WTC11 (cell line): ENCODE data around the gene PTGER2. TPM values are rescaled to one million over a fixed set of nuclear protein-coding genes. Genes with fewer than 3 reads are reported as not detected.

ENCODE experiments used
- ARID4B ChIP-seq: sonication (generic); formaldehyde crosslinking; IDR thresholded peaks from 2 replicates; pipeline ENCODE4 v1.8.0; 2023; ENCODE audit warnings: missing genetic modification reagents, mild to moderate bottlenecking, borderline replicate concordance
- ATF1 ChIP-seq: sonication (generic); formaldehyde crosslinking; IDR thresholded peaks from 2 replicates; pipeline ENCODE4 v1.8.1; 2023; ENCODE audit warnings: mild to moderate bottlenecking, moderate library complexity, missing genetic modification reagents
- ATF3 ChIP-seq: sonication (generic); formaldehyde crosslinking; conservative IDR thresholded peaks from 2 replicates; pipeline ENCODE4 v1.8.1; 2022; ENCODE audit warnings: mild to moderate bottlenecking, missing genetic modification reagents
- CBFB ChIP-seq: sonication (generic); formaldehyde crosslinking; IDR thresholded peaks from 2 replicates; pipeline ENCODE4 v1.8.1; 2022; ENCODE audit warnings: mild to moderate bottlenecking, low read depth, missing genetic modification reagents
- CREB1 ChIP-seq: sonication (generic); formaldehyde crosslinking; IDR thresholded peaks from 2 replicates; pipeline ENCODE4 v1.8.0; 2023; ENCODE audit warnings: mild to moderate bottlenecking, missing genetic modification reagents
- EMX1 ChIP-seq: fragments of 250-450 bp; sonication (Bioruptor Pico); IDR thresholded peaks from 2 replicates; pipeline ENCODE4 v1.8.0; 2021; ENCODE audit warnings: mild to moderate bottlenecking
- ESRRA ChIP-seq: sonication (generic); formaldehyde crosslinking; IDR thresholded peaks from 2 replicates; pipeline ENCODE4 v1.8.1; 2022; ENCODE audit warnings: mild to moderate bottlenecking, missing genetic modification reagents, borderline replicate concordance
- FOXP1 ChIP-seq: sonication (generic); formaldehyde crosslinking; IDR thresholded peaks from 2 replicates; pipeline ENCODE4 v1.8.0; 2022; ENCODE audit warnings: missing genetic modification reagents, mild to moderate bottlenecking, moderate library complexity, borderline replicate concordance
- HMGXB4 ChIP-seq: sonication (generic); formaldehyde crosslinking; IDR thresholded peaks from 2 replicates; pipeline ENCODE4 v1.8.1; 2023; ENCODE audit warnings: mild to moderate bottlenecking, moderate library complexity, missing genetic modification reagents
- JUN ChIP-seq: sonication (generic); formaldehyde crosslinking; IDR thresholded peaks from 2 replicates; pipeline ENCODE4 v1.8.0; 2023; ENCODE audit warnings: mild to moderate bottlenecking, missing genetic modification reagents
- MXD4 ChIP-seq: fragments of 250-450 bp; sonication (Bioruptor Pico); IDR thresholded peaks from 2 replicates; pipeline ENCODE4 v1.8.0; 2021; ENCODE audit warnings: mild to moderate bottlenecking, moderate library complexity, borderline replicate concordance
- NR1H2 ChIP-seq: sonication (generic); formaldehyde crosslinking; IDR thresholded peaks from 2 replicates; pipeline ENCODE4 v1.9.0; 2021; ENCODE audit warnings: mild to moderate bottlenecking, moderate library complexity, missing genetic modification reagents
- SMAD3 ChIP-seq: sonication (generic); formaldehyde crosslinking; IDR thresholded peaks from 2 replicates; pipeline ENCODE4 v1.8.0; 2022; ENCODE audit warnings: missing genetic modification reagents, mild to moderate bottlenecking, borderline replicate concordance
- SP1 ChIP-seq: sonication (generic); formaldehyde crosslinking; conservative IDR thresholded peaks from 2 replicates; pipeline ENCODE4 v1.8.1; 2022; ENCODE audit warnings: missing genetic modification reagents
- TCF7 ChIP-seq: sonication (generic); formaldehyde crosslinking; IDR thresholded peaks from 2 replicates; pipeline ENCODE4 v1.8.0; 2022; ENCODE audit warnings: mild to moderate bottlenecking, low read depth, missing genetic modification reagents, moderate library complexity
- TEAD4 ChIP-seq: sonication (generic); formaldehyde crosslinking; IDR thresholded peaks from 2 replicates; pipeline ENCODE4 v1.8.0; 2022; ENCODE audit warnings: mild to moderate bottlenecking, missing genetic modification reagents
- ZMAT4 ChIP-seq: fragments of 250-450 bp; sonication (Bioruptor Pico); IDR thresholded peaks from 2 replicates; pipeline ENCODE4 v1.9.0; 2021; ENCODE audit warnings: mild to moderate bottlenecking
- ZNF416 ChIP-seq: fragments of 250-450 bp; sonication (Bioruptor Pico); IDR thresholded peaks from 2 replicates; pipeline ENCODE4 v1.9.0; 2021; ENCODE audit warnings: mild to moderate bottlenecking, inconsistent platforms
- ZNF671 ChIP-seq: fragments of 250-450 bp; sonication (Bioruptor Pico); IDR thresholded peaks from 2 replicates; pipeline ENCODE4 v1.8.0; 2021; ENCODE audit warnings: mild to moderate bottlenecking
- total RNA-seq: library from RNA; stranded (reverse); gene quantifications from 3 replicates; pipeline ENCODE4 v1.2.3, GENCODE V29; 2021
- TF ChIP-seq, protein P1 (sequence below): sonication (generic); formaldehyde crosslinking; IDR thresholded peaks from 2 replicates; pipeline ENCODE4 v1.8.0; 2022; ENCODE audit warnings: mild to moderate bottlenecking, missing genetic modification reagents
- TF ChIP-seq, protein P2 (sequence below): sonication (generic); formaldehyde crosslinking; IDR thresholded peaks from 2 replicates; pipeline ENCODE4 v1.8.1; 2023; ENCODE audit warnings: mild to moderate bottlenecking, missing genetic modification reagents, moderate library complexity
- TF ChIP-seq, protein P3 (sequence below): fragments of 250-450 bp; sonication (Bioruptor Pico); IDR thresholded peaks from 2 replicates; pipeline ENCODE4 v1.9.0; 2021; ENCODE audit warnings: mild to moderate bottlenecking, borderline replicate concordance
- TF ChIP-seq, protein P4 (sequence below): fragments of 200-600 bp; IDR thresholded peaks from 2 replicates; pipeline ENCODE4 v1.8.0; 2022; ENCODE audit warnings: antibody characterized with exemption

PTGER2 gene
- total RNA-seq, 1 experiment from 2014 or later: 0.92 TPM

DNA sequence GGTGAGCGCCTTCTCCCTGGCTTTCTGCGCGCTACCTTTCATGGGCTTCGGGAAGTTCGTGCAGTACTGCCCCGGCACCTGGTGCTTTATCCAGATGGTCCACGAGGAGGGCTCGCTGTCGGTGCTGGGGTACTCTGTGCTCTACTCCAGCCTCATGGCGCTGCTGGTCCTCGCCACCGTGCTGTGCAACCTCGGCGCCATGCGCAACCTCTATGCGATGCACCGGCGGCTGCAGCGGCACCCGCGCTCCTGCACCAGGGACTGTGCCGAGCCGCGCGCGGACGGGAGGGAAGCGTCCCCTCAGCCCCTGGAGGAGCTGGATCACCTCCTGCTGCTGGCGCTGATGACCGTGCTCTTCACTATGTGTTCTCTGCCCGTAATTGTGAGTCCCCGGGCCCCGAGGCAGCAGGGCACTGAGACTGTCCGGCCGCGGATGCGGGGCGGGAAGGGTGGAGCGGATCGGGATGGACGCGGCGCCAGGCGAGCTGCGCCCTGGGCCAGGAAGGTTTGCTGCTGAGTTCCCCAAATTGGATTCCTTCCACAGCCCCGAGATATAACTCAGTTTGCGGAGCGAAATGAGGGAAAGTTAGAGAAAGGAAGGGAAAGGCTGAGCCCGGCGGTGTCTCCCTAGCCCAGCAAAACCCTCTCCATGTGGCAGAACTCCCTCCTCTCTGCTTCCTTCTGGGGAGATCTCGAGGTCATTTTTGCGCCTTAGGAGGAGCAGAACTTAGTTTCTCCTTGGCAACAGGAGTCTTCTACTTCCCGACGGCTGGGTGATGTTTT, 45.6 kb upstream of the PTGER2 start (continued):
- TF ChIP-seq CREB1 (no peak), SP1 (CRISPR knock-in tag) (peak; percentile 38; the same call in 1 of the 2 replicates), SMAD3 (CRISPR knock-in tag) (no peak), FOXP1 (CRISPR knock-in tag) (peak; percentile 90; the same call in 1 of the 2 replicates), JUN (no peak), TCF7 (CRISPR knock-in tag) (peak; percentile 61; the same call in 1 of the 2 replicates), HMGXB4 (CRISPR knock-in tag) (peak; percentile 13; the same call in 1 of the 2 replicates), ZNF671 (no peak), ESRRA (CRISPR knock-in tag) (no peak), ZNF416 (CRISPR knock-in tag) (no peak), NR1H2 (CRISPR knock-in tag) (no peak), TEAD4 (CRISPR knock-in tag) (0 out of 2 replicates have a peak, but pooled peaks have one; percentile 10), ATF1 (CRISPR knock-in tag) (0 out of 2 replicates have a peak, but pooled peaks have one; percentile 53), ATF3 (CRISPR knock-in tag) (no peak), MXD4 (CRISPR knock-in tag) (no peak), ZMAT4 (CRISPR knock-in tag) (no peak), EMX1 (CRISPR knock-in tag) (no peak), CBFB (CRISPR knock-in tag) (no peak), ARID4B (CRISPR knock-in tag) (0 out of 2 replicates have a peak, but pooled peaks have one; percentile 14)
- TF ChIP-seq, protein P1, sequence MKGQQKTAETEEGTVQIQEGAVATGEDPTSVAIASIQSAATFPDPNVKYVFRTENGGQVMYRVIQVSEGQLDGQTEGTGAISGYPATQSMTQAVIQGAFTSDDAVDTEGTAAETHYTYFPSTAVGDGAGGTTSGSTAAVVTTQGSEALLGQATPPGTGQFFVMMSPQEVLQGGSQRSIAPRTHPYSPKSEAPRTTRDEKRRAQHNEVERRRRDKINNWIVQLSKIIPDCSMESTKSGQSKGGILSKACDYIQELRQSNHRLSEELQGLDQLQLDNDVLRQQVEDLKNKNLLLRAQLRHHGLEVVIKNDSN (CRISPR knock-in tag): no peak
- TF ChIP-seq, protein P2, sequence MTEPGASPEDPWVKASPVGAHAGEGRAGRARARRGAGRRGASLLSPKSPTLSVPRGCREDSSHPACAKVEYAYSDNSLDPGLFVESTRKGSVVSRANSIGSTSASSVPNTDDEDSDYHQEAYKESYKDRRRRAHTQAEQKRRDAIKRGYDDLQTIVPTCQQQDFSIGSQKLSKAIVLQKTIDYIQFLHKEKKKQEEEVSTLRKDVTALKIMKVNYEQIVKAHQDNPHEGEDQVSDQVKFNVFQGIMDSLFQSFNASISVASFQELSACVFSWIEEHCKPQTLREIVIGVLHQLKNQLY (CRISPR knock-in tag): no peak
- TF ChIP-seq, protein P3, sequence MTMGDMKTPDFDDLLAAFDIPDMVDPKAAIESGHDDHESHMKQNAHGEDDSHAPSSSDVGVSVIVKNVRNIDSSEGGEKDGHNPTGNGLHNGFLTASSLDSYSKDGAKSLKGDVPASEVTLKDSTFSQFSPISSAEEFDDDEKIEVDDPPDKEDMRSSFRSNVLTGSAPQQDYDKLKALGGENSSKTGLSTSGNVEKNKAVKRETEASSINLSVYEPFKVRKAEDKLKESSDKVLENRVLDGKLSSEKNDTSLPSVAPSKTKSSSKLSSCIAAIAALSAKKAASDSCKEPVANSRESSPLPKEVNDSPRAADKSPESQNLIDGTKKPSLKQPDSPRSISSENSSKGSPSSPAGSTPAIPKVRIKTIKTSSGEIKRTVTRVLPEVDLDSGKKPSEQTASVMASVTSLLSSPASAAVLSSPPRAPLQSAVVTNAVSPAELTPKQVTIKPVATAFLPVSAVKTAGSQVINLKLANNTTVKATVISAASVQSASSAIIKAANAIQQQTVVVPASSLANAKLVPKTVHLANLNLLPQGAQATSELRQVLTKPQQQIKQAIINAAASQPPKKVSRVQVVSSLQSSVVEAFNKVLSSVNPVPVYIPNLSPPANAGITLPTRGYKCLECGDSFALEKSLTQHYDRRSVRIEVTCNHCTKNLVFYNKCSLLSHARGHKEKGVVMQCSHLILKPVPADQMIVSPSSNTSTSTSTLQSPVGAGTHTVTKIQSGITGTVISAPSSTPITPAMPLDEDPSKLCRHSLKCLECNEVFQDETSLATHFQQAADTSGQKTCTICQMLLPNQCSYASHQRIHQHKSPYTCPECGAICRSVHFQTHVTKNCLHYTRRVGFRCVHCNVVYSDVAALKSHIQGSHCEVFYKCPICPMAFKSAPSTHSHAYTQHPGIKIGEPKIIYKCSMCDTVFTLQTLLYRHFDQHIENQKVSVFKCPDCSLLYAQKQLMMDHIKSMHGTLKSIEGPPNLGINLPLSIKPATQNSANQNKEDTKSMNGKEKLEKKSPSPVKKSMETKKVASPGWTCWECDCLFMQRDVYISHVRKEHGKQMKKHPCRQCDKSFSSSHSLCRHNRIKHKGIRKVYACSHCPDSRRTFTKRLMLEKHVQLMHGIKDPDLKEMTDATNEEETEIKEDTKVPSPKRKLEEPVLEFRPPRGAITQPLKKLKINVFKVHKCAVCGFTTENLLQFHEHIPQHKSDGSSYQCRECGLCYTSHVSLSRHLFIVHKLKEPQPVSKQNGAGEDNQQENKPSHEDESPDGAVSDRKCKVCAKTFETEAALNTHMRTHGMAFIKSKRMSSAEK (CRISPR knock-in tag): no peak
- TF ChIP-seq, protein P4, sequence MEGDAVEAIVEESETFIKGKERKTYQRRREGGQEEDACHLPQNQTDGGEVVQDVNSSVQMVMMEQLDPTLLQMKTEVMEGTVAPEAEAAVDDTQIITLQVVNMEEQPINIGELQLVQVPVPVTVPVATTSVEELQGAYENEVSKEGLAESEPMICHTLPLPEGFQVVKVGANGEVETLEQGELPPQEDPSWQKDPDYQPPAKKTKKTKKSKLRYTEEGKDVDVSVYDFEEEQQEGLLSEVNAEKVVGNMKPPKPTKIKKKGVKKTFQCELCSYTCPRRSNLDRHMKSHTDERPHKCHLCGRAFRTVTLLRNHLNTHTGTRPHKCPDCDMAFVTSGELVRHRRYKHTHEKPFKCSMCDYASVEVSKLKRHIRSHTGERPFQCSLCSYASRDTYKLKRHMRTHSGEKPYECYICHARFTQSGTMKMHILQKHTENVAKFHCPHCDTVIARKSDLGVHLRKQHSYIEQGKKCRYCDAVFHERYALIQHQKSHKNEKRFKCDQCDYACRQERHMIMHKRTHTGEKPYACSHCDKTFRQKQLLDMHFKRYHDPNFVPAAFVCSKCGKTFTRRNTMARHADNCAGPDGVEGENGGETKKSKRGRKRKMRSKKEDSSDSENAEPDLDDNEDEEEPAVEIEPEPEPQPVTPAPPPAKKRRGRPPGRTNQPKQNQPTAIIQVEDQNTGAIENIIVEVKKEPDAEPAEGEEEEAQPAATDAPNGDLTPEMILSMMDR: no peak
